Measurements from ENCODE around the gene MAGED1. TPM values are rescaled to one million over a fixed set of nuclear protein-coding genes. Genes with fewer than 3 reads are reported as not detected.

MAGED1 gene
- total and polyA plus RNA-seq, 2 of the 8 experiments (the other 6 are each of a cell fraction or from before 2014, with no cell fraction given) = 91.0 to 91.1 TPM

GRCh38 chrX:51922561-51922960 lies 29.1 kb downstream of the MAGED1 start (continued):
- no peak for TF ChIP-seq MAX (IDR thresholded peaks at IDR 0.05)
- TF ChIP-seq KDM5A (IDR thresholded peaks at IDR 0.05; ENCODE audit: low read length) = no peak
- no peak for TF ChIP-seq CEBPB (IDR thresholded peaks at IDR 0.05; ENCODE audit: low read depth, low read length)

Measured in H1 (cell line).